IMR-90 (cell line): ENCODE data around the gene ADAMTS18. TPM values are rescaled to one million over a fixed set of nuclear protein-coding genes. Genes with fewer than 3 reads are reported as not detected.

Experiments used
- ATAC-seq: fragments of 200-7000 bp; cut with Tn5 transposase; 2 replicates; pipeline ENCODE4 v1.9.1; 2020; ENCODE audit warnings: low read depth, mild to moderate bottlenecking, moderate library complexity
- BruUV-seq: library from RNA; stranded (reverse); fragments of 400-500 nt; replicated peaks from 2 replicates; lab custom pipeline; 2021; lab: Mats Ljungman, UMichigan
- CTCF ChIA-PET: fragments of 300-600 bp; formaldehyde crosslinking; extraction: SDS; loops from one replicate; lab custom pipeline; 2021; ENCODE audit warnings: antibody characterized with exemption; lab: Yijun Ruan, JAX
- POLR2A ChIA-PET: fragments of 300-600 bp; sonication (Branson Sonifier 250); formaldehyde crosslinking; loops from one replicate; lab custom pipeline; 2022; ENCODE audit warnings: antibody characterized with exemption; ENCODE audit not compliant: unreplicated experiment; lab: Charles Lee
- DNase-seq: peaks from one replicate; pipeline ENCODE4 v3.0.0; 2013
- H2AFZ ChIP-seq: replicated peaks from 2 replicates; pipeline ENCODE3; 2013; ENCODE audit warnings: low read length, mild to moderate bottlenecking; ENCODE audit not compliant: poor library complexity
- H2AK5ac ChIP-seq: 2 replicates; pipeline ENCODE4 v1.6.1; 2013; ENCODE audit warnings: low read depth, low read length, inconsistent platforms
- H2AK9ac ChIP-seq: replicated peaks from 2 replicates; pipeline ENCODE3; 2013; ENCODE audit warnings: mild to moderate bottlenecking, low read depth, low read length, moderate library complexity; ENCODE audit not compliant: poor library complexity
- H2BK120ac ChIP-seq: 2 replicates; pipeline ENCODE4 v1.6.1; 2013; ENCODE audit warnings: low read depth, low read length, inconsistent platforms
- H2BK15ac ChIP-seq: 3 replicates; pipeline ENCODE4 v1.6.1; 2013; ENCODE audit warnings: low read depth, low read length, inconsistent platforms
- H2BK20ac ChIP-seq: 2 replicates; pipeline ENCODE4 v1.6.1; 2013; ENCODE audit warnings: low read depth, mild to moderate bottlenecking, inconsistent platforms, low read length, moderate library complexity
- H2BK5ac ChIP-seq: 2 replicates; pipeline ENCODE4 v1.6.1; 2013; ENCODE audit warnings: mild to moderate bottlenecking, low read depth, low read length, inconsistent platforms; ENCODE audit not compliant: poor library complexity, severe bottlenecking
- H3K14ac ChIP-seq: replicated peaks from 2 replicates; pipeline ENCODE4 v1.6.1; 2013; ENCODE audit warnings: low read depth, low read length, inconsistent platforms
- H3K18ac ChIP-seq: 2 replicates; pipeline ENCODE4 v1.6.1; 2013; ENCODE audit warnings: low read depth, low read length, control low read depth
- H3K23ac ChIP-seq: 2 replicates; pipeline ENCODE4 v1.6.1; 2013; ENCODE audit warnings: low read depth, low read length, inconsistent platforms
- H3K27ac ChIP-seq: 2 replicates; pipeline ENCODE4 v1.5.1; 2013; ENCODE audit warnings: mild to moderate bottlenecking, control low read depth, low read length; ENCODE audit not compliant: insufficient read depth
- H3K27me3 ChIP-seq: 2 replicates; pipeline ENCODE4 v1.6.1; 2013; ENCODE audit warnings: low read length; ENCODE audit not compliant: control insufficient read depth, insufficient read depth
- H3K36me3 ChIP-seq: 2 replicates; pipeline ENCODE4 v1.6.1; 2013; ENCODE audit warnings: low read length, mixed read lengths; ENCODE audit not compliant: control insufficient read depth, insufficient read depth
- H3K4ac ChIP-seq: 2 replicates; pipeline ENCODE4 v1.6.1; 2013; ENCODE audit warnings: low read depth, low read length, inconsistent platforms
- H3K4me1 ChIP-seq: 2 replicates; pipeline ENCODE4 v1.6.1; 2013; ENCODE audit warnings: low read length, mixed read lengths; ENCODE audit not compliant: control insufficient read depth, insufficient read depth
- H3K4me2 ChIP-seq: 2 replicates; pipeline ENCODE4 v1.6.1; 2013; ENCODE audit warnings: low read depth, mild to moderate bottlenecking, control low read depth, low read length, moderate library complexity
- H3K4me3 ChIP-seq: 2 replicates; pipeline ENCODE4 v1.5.1; 2013; ENCODE audit warnings: low read depth, mild to moderate bottlenecking, control low read depth, low read length, moderate library complexity; ENCODE audit not compliant: insufficient read depth
- H3K56ac ChIP-seq: 2 replicates; pipeline ENCODE4 v1.6.1; 2013; ENCODE audit warnings: low read length, inconsistent platforms; ENCODE audit not compliant: insufficient read depth; ENCODE audit errors: extremely low read depth
- H3K79me1 ChIP-seq, 2 experiments: 2 replicates each; pipeline ENCODE4 v1.6.1; 2013; ENCODE audit warnings: low read length in 2 of 2, inconsistent platforms in 1 of 2, low read depth in 1 of 2
- H3K9ac ChIP-seq: 2 replicates; pipeline ENCODE4 v1.6.1; 2013; ENCODE audit warnings: low read depth, low read length, control low read depth
- H3K9me1 ChIP-seq: 2 replicates; pipeline ENCODE4 v1.6.1; 2013; ENCODE audit warnings: low read length, inconsistent platforms; ENCODE audit not compliant: insufficient read depth
- H3K9me3 ChIP-seq: 2 replicates; pipeline ENCODE4 v1.6.1; 2013; ENCODE audit warnings: low read length; ENCODE audit not compliant: control insufficient read depth, insufficient read depth
- H4K20me1 ChIP-seq: 2 replicates; pipeline ENCODE4 v1.6.1; 2013; ENCODE audit warnings: low read length, inconsistent platforms; ENCODE audit not compliant: insufficient read depth
- H4K5ac ChIP-seq: 2 replicates; pipeline ENCODE4 v1.6.1; 2013; ENCODE audit warnings: mild to moderate bottlenecking, low read depth, low read length, control low read depth
- H4K8ac ChIP-seq, 2 experiments: 2 replicates each; pipeline ENCODE4 v1.6.1; 2013; ENCODE audit warnings: low read depth in 2 of 2, low read length in 2 of 2, control low read depth in 1 of 2, inconsistent platforms in 1 of 2
- H4K91ac ChIP-seq: 2 replicates; pipeline ENCODE4 v1.6.1; 2013; ENCODE audit warnings: low read depth, low read length, inconsistent platforms; ENCODE audit not compliant: insufficient read depth
- BHLHE40 ChIP-seq: fragments of 150-350 bp; IDR thresholded peaks from 2 replicates; pipeline ENCODE4 v1.6.1; 2016; ENCODE audit warnings: mild to moderate bottlenecking, low read depth, low read length
- ELK1 ChIP-seq: fragments of 150-350 bp; IDR thresholded peaks from 2 replicates; pipeline ENCODE4 v1.6.1; 2016; ENCODE audit warnings: low read depth, mild to moderate bottlenecking, low read length, moderate library complexity, borderline replicate concordance
- MAZ ChIP-seq: IDR thresholded peaks from 2 replicates; pipeline ENCODE4 v1.6.1; 2012; ENCODE audit warnings: low read depth, mild to moderate bottlenecking, low read length, improper control_type of control experiment, moderate library complexity, borderline replicate concordance
- MXI1 ChIP-seq: IDR thresholded peaks from 2 replicates; pipeline ENCODE4 v1.6.1; 2012; ENCODE audit warnings: low read depth, mild to moderate bottlenecking, low read length, moderate library complexity, borderline replicate concordance
- NFE2L2 ChIP-seq: fragments of 150-350 bp; IDR thresholded peaks from 2 replicates; pipeline ENCODE4 v1.6.1; 2016; ENCODE audit warnings: low read depth, mild to moderate bottlenecking, low read length
- POLR2A ChIP-seq: IDR thresholded peaks from 2 replicates; pipeline ENCODE4 v1.6.1; 2012; ENCODE audit warnings: mild to moderate bottlenecking, low read depth, low read length
- SMC3 ChIP-seq: fragments of 150-350 bp; IDR thresholded peaks from 2 replicates; pipeline ENCODE4 v1.6.1; 2016; ENCODE audit warnings: low read depth, mild to moderate bottlenecking, antibody characterized with exemption, low read length, moderate library complexity
- WGBS, 2 experiments: methylation state at CpG; one replicate each; pipeline versions ENCODE4 v1.1.5 to v1.1.7; 2013; ENCODE audit warnings: missing lambda C conversion rate in 2 of 2; ENCODE audit not compliant: insufficient read length in 1 of 2; ENCODE audit errors: extremely low coverage in 2 of 2; 5-methylcytosine and 5-hydroxymethylcytosine counted together
- dilution Hi-C: fragments of 300-500 bp; cut with HindIII; formaldehyde crosslinking; loops from one replicate; pipeline ENCODE4 v1.14.3; 2018; ENCODE audit warnings: low sequenced_read_pairs; ENCODE audit not compliant: unreplicated experiment
- in situ Hi-C: fragments of 300-500 bp; cut with MboI; formaldehyde crosslinking; loops from 3 replicates; pipeline ENCODE4 v1.14.3; 2019; ENCODE audit warnings: low sequenced_read_pairs, inconsistent platforms, mixed read lengths
- intact Hi-C: fragments of 100-400 bp; cut with micrococcal nuclease; formaldehyde crosslinking; loops from 2 replicates; pipeline ENCODE4 v1.10.0; 2022
- polyA plus RNA-seq, 3 experiments: library from polyadenylated mRNA; depleted of rRNA; stranded (reverse); fragments of >200 nt; gene quantifications; 2 replicates each; pipeline ENCODE4 v1.2.3, GENCODE V29; 2012; ENCODE audit warnings: low replicate concordance in 1 of 3
- total RNA-seq: library from RNA; depleted of rRNA; stranded (reverse); fragments of >200 nt; gene quantifications from 2 replicates; pipeline ENCODE4 v1.2.3, GENCODE V29; 2012

The ADAMTS18 gene
- total and polyA plus RNA-seq, 2 of the 4 experiments (the other 2 are of a cell fraction), result not detected

- no peak overlapping the region for H2BK20ac ChIP-seq
- dilution Hi-C loops, result no loop called here
These were observed 49.4 kb downstream of the ADAMTS18 start for GRCh38 chr16:77385481-77385880.

More at GRCh38 chr16:77385481-77385880, 49.4 kb downstream of the ADAMTS18 start:
- H3K4ac ChIP-seq, result no peak overlapping the region
- H3K9me3 ChIP-seq, result no peaks in the 10 kb centered on the region
- H2BK120ac ChIP-seq, result no peak overlapping the region
- no peaks in the 10 kb centered on the region for H3K27me3 ChIP-seq
- no peak overlapping the region for H4K5ac ChIP-seq
- ATAC-seq (no peak), DNase-seq (no peak)
- no peaks in the 10 kb centered on the region for H3K9me1 ChIP-seq
- no peak overlapping the region for H3K4me2 ChIP-seq
- intact Hi-C loops (no loop called here), in situ Hi-C loops (no loop called here)
- H2AK5ac ChIP-seq, result no peak overlapping the region
- H3K4me1 ChIP-seq, result no peaks in the 10 kb centered on the region
- H4K91ac ChIP-seq, result no peak overlapping the region
- no peaks in the 10 kb centered on the region for H4K20me1 ChIP-seq
- no peak overlapping the region for H3K14ac ChIP-seq
- no peak overlapping the region for H2AFZ ChIP-seq
- H2BK5ac ChIP-seq, result no peak overlapping the region
- ChIA-PET CTCF (no interaction called here), POLR2A (no interaction called here)
- H3K36me3 ChIP-seq, result no peaks in the 10 kb centered on the region
- TF ChIP-seq MAZ (no peak), MXI1 (no peak), NFE2L2 (no peak), BHLHE40 (no peak), SMC3 (no peak), ELK1 (no peak), POLR2A (no peak)
- BruUV-seq, result no TSS peak
- no peak overlapping the region for H2BK15ac ChIP-seq
- H3K27ac ChIP-seq, result no peak overlapping the region
- H3K56ac ChIP-seq, result no peak overlapping the region
- H2AK9ac ChIP-seq, result no peak overlapping the region
- WGBS, 2 experiments, result no CpG with 5 or more reads among the region's 3 CpGs
- H3K9ac ChIP-seq, result no peak overlapping the region
- no peak overlapping the region for H3K4me3 ChIP-seq
- no peak overlapping the region for H4K8ac ChIP-seq
- no peak overlapping the region for H3K18ac ChIP-seq
- H3K79me1 ChIP-seq, result no peaks in the 10 kb centered on the region
- H3K23ac ChIP-seq, result no peak overlapping the region
